H1 (cell line): ENCODE measurements around the gene NEK4.

Source experiments
- BACH1 ChIP-seq: IDR thresholded peaks from 2 replicates; pipeline ENCODE4 v1.6.1; 2012; ENCODE audit warnings: low read length, improper control_type of control experiment
- CREB1 ChIP-seq: IDR thresholded peaks from 2 replicates; pipeline ENCODE4 v1.6.1; 2012; ENCODE audit warnings: inconsistent platforms
- EP300 ChIP-seq, 2 experiments: IDR thresholded peaks; 1 replicate in 1 of 2; 2 replicates in 1 of 2; pipeline ENCODE4 v1.6.1; 2011 to 2012; ENCODE audit warnings: low read depth in 2 of 2, low read length in 2 of 2, mild to moderate bottlenecking in 2 of 2, borderline replicate concordance in 1 of 2, inconsistent platforms in 1 of 2, moderate library complexity in 1 of 2
- FOSL1 ChIP-seq: IDR thresholded peaks from 2 replicates; pipeline ENCODE4 v1.6.1; 2011; ENCODE audit warnings: mild to moderate bottlenecking, low read depth, low read length, moderate library complexity; ENCODE audit not compliant: insufficient read depth
- GABPA ChIP-seq: IDR thresholded peaks from 2 replicates; pipeline ENCODE4 v1.6.1; 2011; ENCODE audit warnings: mild to moderate bottlenecking, low read length, moderate library complexity, borderline replicate concordance; ENCODE audit not compliant: insufficient read depth
- KDM1A ChIP-seq: fragments of 200-600, 300-600 bp; sonication (generic); IDR thresholded peaks from 2 replicates; pipeline ENCODE4 v1.7.1; 2016; ENCODE audit warnings: mild to moderate bottlenecking, low read length, borderline replicate concordance
- NRF1 ChIP-seq: IDR thresholded peaks from 2 replicates; pipeline ENCODE4 v1.6.1; 2011; ENCODE audit warnings: mild to moderate bottlenecking, low read depth, low read length, improper control_type of control experiment
- POLR2A ChIP-seq, 2 experiments: IDR thresholded peaks; 1 replicate in 1 of 2; 2 replicates in 1 of 2; pipeline ENCODE4 v1.6.1; 2011; ENCODE audit warnings: low read depth in 2 of 2, low read length in 2 of 2, mild to moderate bottlenecking in 2 of 2; ENCODE audit errors: control extremely low read depth in 1 of 2
- RFX5 ChIP-seq: IDR thresholded peaks from 2 replicates; pipeline ENCODE4 v1.6.1; 2011; ENCODE audit warnings: low read depth, low read length, improper control_type of control experiment, borderline replicate concordance
- SRF ChIP-seq: IDR thresholded peaks from 2 replicates; pipeline ENCODE4 v1.6.1; 2011; ENCODE audit warnings: mild to moderate bottlenecking, low read depth, low read length, moderate library complexity
- TAF1 ChIP-seq: IDR thresholded peaks from 2 replicates; pipeline ENCODE4 v1.6.1; 2011; ENCODE audit warnings: mild to moderate bottlenecking, low read depth, low read length
- TF ChIP-seq, protein P1 (sequence below), 3 experiments: IDR thresholded peaks; 1 replicate in 2 of 3; 2 replicates in 1 of 3; pipeline versions ENCODE4 v1.5.1 to v1.6.1; 2011; ENCODE audit warnings: low read length in 3 of 3, mild to moderate bottlenecking in 3 of 3, inconsistent platforms in 2 of 3, low read depth in 1 of 3, moderate library complexity in 1 of 3; ENCODE audit not compliant: insufficient read depth in 1 of 3; ENCODE audit errors: control extremely low read depth in 1 of 3
- TF ChIP-seq, protein P2 (sequence below): IDR thresholded peaks from 2 replicates; pipeline ENCODE4 v1.6.1; 2011; ENCODE audit warnings: low read depth, mild to moderate bottlenecking, low read length; ENCODE audit not compliant: insufficient read depth
- TF ChIP-seq, protein P3 (sequence below): IDR thresholded peaks from 2 replicates; pipeline ENCODE4 v1.6.1; 2012; ENCODE audit warnings: inconsistent platforms

DNA sequence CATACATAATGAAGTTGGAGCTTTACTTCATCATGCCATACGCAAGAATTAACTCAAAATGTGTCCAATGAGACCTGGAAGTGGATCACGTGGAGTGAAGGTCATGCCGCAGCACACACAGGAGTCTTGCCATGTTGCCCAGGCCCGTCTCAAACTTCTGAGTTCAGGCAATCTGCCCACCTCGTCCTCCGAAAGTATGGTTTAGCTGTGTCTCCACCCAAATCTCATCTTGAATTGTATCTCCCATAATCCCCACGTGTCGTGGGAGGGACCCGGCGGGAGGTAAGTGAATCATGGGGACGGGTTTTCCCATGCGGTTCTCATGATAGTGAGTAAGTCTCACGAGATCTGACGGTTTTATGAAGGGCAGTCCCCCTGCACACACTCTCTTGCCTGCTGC is 39.1 kb downstream of the NEK4 start:
- TF ChIP-seq, protein P1, sequence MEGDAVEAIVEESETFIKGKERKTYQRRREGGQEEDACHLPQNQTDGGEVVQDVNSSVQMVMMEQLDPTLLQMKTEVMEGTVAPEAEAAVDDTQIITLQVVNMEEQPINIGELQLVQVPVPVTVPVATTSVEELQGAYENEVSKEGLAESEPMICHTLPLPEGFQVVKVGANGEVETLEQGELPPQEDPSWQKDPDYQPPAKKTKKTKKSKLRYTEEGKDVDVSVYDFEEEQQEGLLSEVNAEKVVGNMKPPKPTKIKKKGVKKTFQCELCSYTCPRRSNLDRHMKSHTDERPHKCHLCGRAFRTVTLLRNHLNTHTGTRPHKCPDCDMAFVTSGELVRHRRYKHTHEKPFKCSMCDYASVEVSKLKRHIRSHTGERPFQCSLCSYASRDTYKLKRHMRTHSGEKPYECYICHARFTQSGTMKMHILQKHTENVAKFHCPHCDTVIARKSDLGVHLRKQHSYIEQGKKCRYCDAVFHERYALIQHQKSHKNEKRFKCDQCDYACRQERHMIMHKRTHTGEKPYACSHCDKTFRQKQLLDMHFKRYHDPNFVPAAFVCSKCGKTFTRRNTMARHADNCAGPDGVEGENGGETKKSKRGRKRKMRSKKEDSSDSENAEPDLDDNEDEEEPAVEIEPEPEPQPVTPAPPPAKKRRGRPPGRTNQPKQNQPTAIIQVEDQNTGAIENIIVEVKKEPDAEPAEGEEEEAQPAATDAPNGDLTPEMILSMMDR (IDR thresholded peaks at IDR 0.05; ENCODE audit: control extremely low read depth in 1 of 3, insufficient read depth in 1 of 3, low read depth in 1 of 3, low read length in 3 of 3): no peak
- TF ChIP-seq CREB1 (no peak), RFX5 (no peak), TAF1 (no peak), FOSL1 (no peak), POLR2A (IDR thresholded peaks at IDR 0.05; ENCODE audit: control extremely low read depth in 1 of 2, low read depth in 2 of 2, low read length in 2 of 2) (no peak), BACH1 (no peak), EP300 (IDR thresholded peaks at IDR 0.05; ENCODE audit: borderline replicate concordance in 1 of 2, low read depth in 2 of 2, low read length in 2 of 2) (no peak), KDM1A (no peak), SRF (no peak), NRF1 (no peak), GABPA (no peak)
- TF ChIP-seq, protein P2, sequence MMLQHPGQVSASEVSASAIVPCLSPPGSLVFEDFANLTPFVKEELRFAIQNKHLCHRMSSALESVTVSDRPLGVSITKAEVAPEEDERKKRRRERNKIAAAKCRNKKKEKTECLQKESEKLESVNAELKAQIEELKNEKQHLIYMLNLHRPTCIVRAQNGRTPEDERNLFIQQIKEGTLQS: no peak
- TF ChIP-seq, protein P3, sequence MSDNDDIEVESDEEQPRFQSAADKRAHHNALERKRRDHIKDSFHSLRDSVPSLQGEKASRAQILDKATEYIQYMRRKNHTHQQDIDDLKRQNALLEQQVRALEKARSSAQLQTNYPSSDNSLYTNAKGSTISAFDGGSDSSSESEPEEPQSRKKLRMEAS: no peak
